OCI-LY7 (cell line): ENCODE measurements around the gene SLC11A2. TPM values are rescaled to one million over a fixed set of nuclear protein-coding genes. Genes with fewer than 3 reads are reported as not detected.

ENCODE experiments used
- BruUV-seq: library from RNA; stranded (reverse); fragments of 400-500 nt; replicated peaks from 2 replicates; lab custom pipeline; 2021; lab: Mats Ljungman, UMichigan
- CTCF ChIA-PET: fragments of 300-600 bp; sonication (Branson Sonifier 250); formaldehyde crosslinking; loops from one replicate; lab custom pipeline; 2022; ENCODE audit warnings: antibody characterized with exemption; ENCODE audit not compliant: unreplicated experiment; lab: Charles Lee
- POLR2A ChIA-PET: fragments of 300-600 bp; sonication (Branson Sonifier 250); formaldehyde crosslinking; loops from one replicate; lab custom pipeline; 2022; ENCODE audit warnings: antibody characterized with exemption; lab: Charles Lee
- DNase-seq: peaks from one replicate; pipeline ENCODE4 v3.0.0-alpha.2; 2015; ENCODE audit warnings: low spot score
- H2AFZ ChIP-seq: fragments of 200-600 bp; sonication (generic), shearing (Covaris generic); 2 replicates; pipeline ENCODE4 v1.6.1; 2014; ENCODE audit warnings: mild to moderate bottlenecking, antibody characterized with exemption, low read length, moderate library complexity
- H3K27ac ChIP-seq: fragments of 200-600 bp; sonication (generic); 2 replicates; pipeline ENCODE4 v1.5.1; 2014; ENCODE audit warnings: mixed run types, low read depth, mild to moderate bottlenecking, moderate library complexity, low read length, inconsistent platforms; ENCODE audit not compliant: poor library complexity, severe bottlenecking
- H3K36me3 ChIP-seq: fragments of 200-600 bp; sonication (generic); 2 replicates; pipeline ENCODE4 v1.6.1; 2014; ENCODE audit warnings: mild to moderate bottlenecking, antibody characterized with exemption, low read length, moderate library complexity, mixed read lengths; ENCODE audit not compliant: insufficient read depth
- H3K4me1 ChIP-seq: fragments of 200-600 bp; sonication (generic); 2 replicates; pipeline ENCODE4 v1.5.1; 2014; ENCODE audit warnings: mild to moderate bottlenecking, low read length; ENCODE audit not compliant: insufficient read depth, poor library complexity, severe bottlenecking
- H3K4me2 ChIP-seq: fragments of 200-600 bp; sonication (generic); 2 replicates; pipeline ENCODE4 v1.6.1; 2014; ENCODE audit warnings: mild to moderate bottlenecking, low read length
- H3K4me3 ChIP-seq: fragments of 200-600 bp; sonication (generic); 2 replicates; pipeline ENCODE4 v1.5.1; 2014; ENCODE audit warnings: mild to moderate bottlenecking, low read depth, low read length; ENCODE audit not compliant: poor library complexity, severe bottlenecking
- H3K79me2 ChIP-seq: fragments of 200-600 bp; sonication (generic); 2 replicates; pipeline ENCODE4 v1.6.1; 2016; ENCODE audit warnings: low read depth, mild to moderate bottlenecking, low read length, moderate library complexity, mixed read lengths; ENCODE audit not compliant: insufficient read depth
- H3K9me2 ChIP-seq: fragments of 200-600 bp; sonication (generic); 2 replicates; pipeline ENCODE4 v1.6.1; 2016; ENCODE audit warnings: mild to moderate bottlenecking, low read length, mixed read lengths; ENCODE audit not compliant: insufficient read depth
- H3K9me3 ChIP-seq: fragments of 200-600 bp; sonication (generic); 2 replicates; pipeline ENCODE4 v1.6.1; 2014; ENCODE audit warnings: mild to moderate bottlenecking, mixed run types, low read length, mixed read lengths
- H4K20me1 ChIP-seq: fragments of 200-600 bp; sonication (generic); 2 replicates; pipeline ENCODE4 v1.6.1; 2014; ENCODE audit warnings: mild to moderate bottlenecking, antibody characterized with exemption, low read length, moderate library complexity, mixed read lengths; ENCODE audit not compliant: insufficient read depth
- EZH2phosphoT487 ChIP-seq: fragments of 200-600 bp; sonication (generic); IDR thresholded peaks from 2 replicates; pipeline ENCODE4 v1.6.1; 2018; ENCODE audit warnings: low read depth, borderline replicate concordance, mild to moderate bottlenecking, mixed run types, antibody characterized with exemption, low read length, moderate library complexity, mixed read lengths
- intact Hi-C: fragments of 100-400 bp; cut with micrococcal nuclease; formaldehyde crosslinking; loops from one replicate; pipeline ENCODE4 v1.10.0; 2022; ENCODE audit not compliant: unreplicated experiment
- total RNA-seq, 2 experiments: library from RNA; depleted of rRNA in 1 of 2; stranded (reverse); fragments of >200 nt in 1 of 2; shearing (Covaris generic) in 1 of 2; gene quantifications; 2 replicates each; pipeline ENCODE4 v1.2.3, GENCODE V29; 2014 to 2022
- TF ChIP-seq, protein P1 (sequence below): fragments of 200-600 bp; sonication (generic); conservative IDR thresholded peaks from 2 replicates; pipeline ENCODE4 v1.5.1; 2014; ENCODE audit warnings: mild to moderate bottlenecking, antibody characterized with exemption, low read length, moderate library complexity, mixed read lengths

Gene SLC11A2
- total RNA-seq, 2 experiments from 2014 or later: 35.0 to 43.6 TPM

DNA sequence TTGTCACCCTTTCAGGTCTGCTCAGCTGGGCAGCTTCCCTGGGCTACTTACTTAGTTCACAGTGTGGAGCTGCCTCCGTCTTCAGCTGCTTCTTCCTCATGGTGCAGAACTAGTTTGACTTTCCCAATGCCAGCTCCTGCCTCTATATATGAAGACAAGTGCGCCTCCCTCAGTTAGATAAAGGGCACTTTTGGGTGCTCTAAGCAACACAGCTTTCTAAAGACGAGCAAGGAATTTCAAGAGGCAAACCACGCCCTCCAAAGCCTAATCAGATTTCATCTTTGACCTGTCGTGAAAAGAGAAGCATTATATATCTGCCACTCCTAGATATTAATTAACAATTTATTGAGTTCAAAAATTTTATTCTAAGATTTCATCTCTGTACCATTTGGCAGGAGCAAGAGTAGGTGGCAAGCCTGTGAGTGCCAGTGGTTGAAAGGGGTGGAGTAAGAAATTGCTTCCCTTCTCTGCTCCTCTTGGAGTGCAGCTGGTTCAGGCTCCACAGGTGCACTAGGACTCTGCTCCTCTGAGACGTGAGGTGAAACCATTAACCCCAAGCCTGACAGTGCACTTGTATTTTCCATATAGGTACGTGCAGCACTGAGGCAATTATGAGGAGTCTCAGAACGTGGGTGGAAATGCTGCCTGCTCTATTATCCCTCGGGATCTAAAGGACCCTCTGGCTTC, 2.1 kb upstream of the SLC11A2 start:
- no TSS peak for BruUV-seq
- Histone ChIP-seq H3K9me3 (no peaks in the 10 kb centered on the region), H4K20me1 (0 out of 2 replicates have a peak, but pooled peaks cover 5% of the 10 kb centered on the region), H2AFZ (no peak overlapping the region), H3K27ac (no peak overlapping the region), H3K4me1 (peaks cover 40% of the 10 kb centered on the region), H3K4me3 (no peak overlapping the region), H3K4me2 (0 out of 2 replicates have a peak overlapping the region, but pooled peaks have one; percentile 3), H3K9me2 (no peaks in the 10 kb centered on the region), H3K79me2 (peaks cover 25% of the 10 kb centered on the region), H3K36me3 (peaks cover 4% of the 10 kb centered on the region; the same call in 1 of the 2 replicates)
- peak; percentile 64 for DNase-seq
- intact Hi-C loops: loop anchor here (2.0 to 5.0 kb wide), 2 partner anchors 203 to 209 kb away; partner anchors contain the start of gene DAZAP2
- no peak for TF ChIP-seq EZH2phosphoT487
- TF ChIP-seq, protein P1, sequence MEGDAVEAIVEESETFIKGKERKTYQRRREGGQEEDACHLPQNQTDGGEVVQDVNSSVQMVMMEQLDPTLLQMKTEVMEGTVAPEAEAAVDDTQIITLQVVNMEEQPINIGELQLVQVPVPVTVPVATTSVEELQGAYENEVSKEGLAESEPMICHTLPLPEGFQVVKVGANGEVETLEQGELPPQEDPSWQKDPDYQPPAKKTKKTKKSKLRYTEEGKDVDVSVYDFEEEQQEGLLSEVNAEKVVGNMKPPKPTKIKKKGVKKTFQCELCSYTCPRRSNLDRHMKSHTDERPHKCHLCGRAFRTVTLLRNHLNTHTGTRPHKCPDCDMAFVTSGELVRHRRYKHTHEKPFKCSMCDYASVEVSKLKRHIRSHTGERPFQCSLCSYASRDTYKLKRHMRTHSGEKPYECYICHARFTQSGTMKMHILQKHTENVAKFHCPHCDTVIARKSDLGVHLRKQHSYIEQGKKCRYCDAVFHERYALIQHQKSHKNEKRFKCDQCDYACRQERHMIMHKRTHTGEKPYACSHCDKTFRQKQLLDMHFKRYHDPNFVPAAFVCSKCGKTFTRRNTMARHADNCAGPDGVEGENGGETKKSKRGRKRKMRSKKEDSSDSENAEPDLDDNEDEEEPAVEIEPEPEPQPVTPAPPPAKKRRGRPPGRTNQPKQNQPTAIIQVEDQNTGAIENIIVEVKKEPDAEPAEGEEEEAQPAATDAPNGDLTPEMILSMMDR: peak; percentile 76
- POLR2A ChIA-PET: interaction anchor here (0.6 to 1.3 kb wide), 4 partner anchors 8 to 202 kb away, joined by 3 to 6 read pairs (median 4); no protein-coding TSS in a partner anchor
- CTCF ChIA-PET: interaction anchor here (1.1 to 1.2 kb wide), 2 partner anchors 202 to 204 kb away, joined by 3 read pairs; no protein-coding TSS in a partner anchor

GRCh38 chr12:51027342-51027835, 1.2 kb upstream of the SLC11A2 start:
- Histone ChIP-seq H3K36me3 (peaks cover 4% of the 10 kb centered on the region; the same call in 1 of the 2 replicates), H3K4me3 (no peak overlapping the region), H3K79me2 (peaks cover 34% of the 10 kb centered on the region), H3K9me2 (no peaks in the 10 kb centered on the region), H2AFZ (no peak overlapping the region), H3K4me2 (no peak overlapping the region), H3K9me3 (no peaks in the 10 kb centered on the region), H3K4me1 (peaks cover 40% of the 10 kb centered on the region), H4K20me1 (0 out of 2 replicates have a peak, but pooled peaks cover 5% of the 10 kb centered on the region), H3K27ac (no peak overlapping the region)
- TF ChIP-seq, protein P1: no peak
- no peak for TF ChIP-seq EZH2phosphoT487
- no TSS peak for BruUV-seq
- POLR2A ChIA-PET: interaction anchor here (0.6 to 1.3 kb wide), 4 partner anchors 9 to 314 kb away, joined by 3 to 6 read pairs (median 4); no protein-coding TSS in a partner anchor
- DNase-seq: no peak
- intact Hi-C loops: loop anchor here (2.0 to 5.0 kb wide), 3 partner anchors 103 to 263 kb away; partner anchors contain the start of genes ATF1 and DAZAP2
- CTCF ChIA-PET: interaction anchor here (1.2 kb wide), 1 partner anchor 201 kb away, joined by 3 read pairs; no protein-coding TSS in a partner anchor
